GM21717 (cell line): ENCODE measurements around the gene GJC2.
"Not testable (repeated sequence)": the region's sequence is repeated elsewhere in the genome, so short reads cannot be mapped to it uniquely, and the experiment has no call there.

ENCODE experiments used
- ATAC-seq: cut with Tn5 transposase; IDR thresholded peaks from one replicate; pipeline ENCODE4 v1.9.1; 2021; ENCODE audit warnings: mild to moderate bottlenecking, moderate library complexity; ENCODE audit not compliant: unreplicated experiment

GJC2 gene

GRCh38 chr1:228149406-228150119 is at the start of gene GJC2:
GJC2 (plus strand) TSS chr1:228149930; CDS start chr1:228157759, 7,829 bp downstream.
- ATAC-seq: no peak

GRCh38 chr1:228100822-228101613 is 48.7 kb upstream of the GJC2 start:
- ATAC-seq: no peak

- no peak for ATAC-seq
Observed at GRCh38 chr1:228101614-228101993, 48.1 kb upstream of the GJC2 start.

GRCh38 chr1:228101994-228102790 is 47.5 kb upstream of the GJC2 start:
- ATAC-seq: peak; percentile 25

- ATAC-seq: peak; percentile 57
Observed at GRCh38 chr1:228102791-228103620, 46.7 kb upstream of the GJC2 start, which contains the start of gene C1orf35. C1orf35 (minus strand) TSS chr1:228103325; CDS start chr1:228103227, 98 bp downstream.

- ATAC-seq: no peak
Observed at GRCh38 chr1:228104526-228105269, 45.0 kb upstream of the GJC2 start.

DNA sequence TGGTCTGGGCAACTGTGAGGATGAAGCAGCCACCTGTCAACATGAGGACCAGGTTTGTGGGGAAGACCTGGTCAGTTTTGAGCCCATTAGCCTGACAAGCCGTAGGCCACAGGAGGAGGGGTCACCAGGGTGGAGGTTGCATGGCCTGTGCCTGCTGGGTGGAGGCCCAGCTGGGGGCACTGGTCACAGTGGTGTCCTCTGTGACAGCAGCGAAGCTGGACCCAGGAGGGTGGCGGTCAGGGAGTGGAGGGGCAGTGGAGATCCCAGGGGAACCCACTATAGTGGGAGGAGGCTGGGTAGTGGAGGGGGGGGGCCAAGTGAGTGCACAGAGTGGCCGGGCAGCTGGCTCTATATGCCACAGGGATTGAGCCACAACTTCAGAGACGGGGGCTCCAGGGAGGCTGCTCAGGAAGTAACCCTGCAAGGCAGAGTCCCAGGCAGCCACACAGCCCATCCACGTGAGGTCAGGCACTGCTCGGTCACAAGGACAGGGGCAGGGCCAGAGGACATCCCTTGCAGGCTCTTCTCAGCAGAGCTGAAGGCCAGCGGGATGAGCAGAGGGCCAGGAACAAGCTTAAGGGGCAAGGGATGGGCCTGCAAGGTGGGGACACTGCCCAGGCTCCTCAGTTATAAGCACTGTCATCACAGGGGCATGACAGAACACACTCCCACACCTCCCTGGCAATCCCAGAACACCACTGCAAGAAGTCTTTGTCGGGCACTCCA is 44.3 kb upstream of the GJC2 start:
- no peak for ATAC-seq

DNA sequence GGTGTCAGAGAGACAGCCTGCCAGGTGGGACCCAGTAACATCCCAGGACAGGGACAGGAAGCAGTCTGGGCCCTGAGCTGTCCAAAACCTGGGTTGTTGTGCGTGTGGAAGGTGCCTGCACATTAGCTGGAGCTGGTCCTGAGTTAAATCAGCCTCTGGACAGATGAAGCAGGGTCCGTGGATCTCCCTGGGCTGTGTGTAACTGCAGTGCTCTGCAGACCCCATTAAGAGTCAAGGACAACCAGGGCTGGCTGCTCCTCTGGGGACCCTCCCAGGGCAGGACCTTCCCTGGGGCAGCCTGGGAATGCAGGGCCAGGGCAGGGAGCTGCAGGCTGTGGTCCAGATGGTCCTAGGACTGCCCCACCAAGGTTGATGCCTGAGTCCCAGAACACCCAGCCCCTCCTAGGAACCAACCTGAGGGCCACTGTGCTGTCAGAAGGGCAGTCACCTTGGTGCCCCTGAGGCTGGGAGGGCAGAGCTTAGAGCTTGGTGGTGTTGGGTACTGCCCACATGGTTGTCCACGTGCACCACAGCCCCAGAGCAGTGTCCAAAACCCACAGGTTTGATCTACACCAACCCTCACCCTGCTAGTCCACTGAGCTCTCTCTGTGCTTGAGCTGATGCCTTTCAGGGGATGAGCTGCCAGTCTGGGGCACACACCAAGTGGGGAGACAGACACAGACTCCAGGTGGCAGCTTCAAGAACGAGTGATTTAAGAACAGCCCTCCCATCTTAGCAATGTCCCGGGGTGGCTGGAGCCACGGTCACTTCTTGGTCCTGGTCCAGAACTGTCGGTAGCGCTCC is 43.5 kb upstream of the GJC2 start:
- no peak for ATAC-seq

DNA sequence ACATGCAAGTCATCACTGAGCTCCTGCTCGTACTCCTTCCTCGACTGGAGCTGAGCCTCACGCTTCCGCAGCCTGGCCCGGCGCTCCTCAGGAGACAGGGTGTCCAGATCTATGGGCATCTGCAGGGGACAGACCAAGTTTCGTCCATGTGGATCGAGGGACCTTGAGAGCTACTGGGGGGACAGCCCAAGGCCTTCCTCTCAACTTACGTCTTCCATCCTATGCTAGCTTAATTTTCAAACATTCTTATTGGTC is 43.0 kb upstream of the GJC2 start:
- ATAC-seq: no peak

DNA sequence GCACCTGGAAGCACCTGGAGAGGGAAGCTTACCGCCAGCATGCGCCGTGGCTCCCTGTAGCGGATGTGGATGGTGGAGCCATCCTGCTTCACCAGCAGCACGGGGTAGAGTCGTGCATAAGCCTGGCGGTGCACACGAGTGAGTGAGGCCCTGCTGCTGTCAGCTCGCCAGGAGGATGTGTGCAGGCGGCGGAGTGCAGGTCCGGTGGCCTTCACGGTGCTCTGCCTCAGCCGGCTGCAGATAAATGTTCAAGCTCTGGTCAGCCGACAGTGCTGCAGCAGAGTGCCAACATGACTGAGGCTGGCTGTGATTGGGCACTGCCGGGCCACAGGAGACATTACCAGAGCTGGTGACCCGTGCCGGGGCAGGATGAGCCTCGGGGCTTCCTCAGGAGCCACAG is 42.1 kb upstream of the GJC2 start:
- no peak for ATAC-seq

GRCh38 chr1:228108055-228108690 is 41.6 kb upstream of the GJC2 start:
- no peak for ATAC-seq

GRCh38 chr1:228108742-228109072 is 41.0 kb upstream of the GJC2 start:
- ATAC-seq: no peak

DNA sequence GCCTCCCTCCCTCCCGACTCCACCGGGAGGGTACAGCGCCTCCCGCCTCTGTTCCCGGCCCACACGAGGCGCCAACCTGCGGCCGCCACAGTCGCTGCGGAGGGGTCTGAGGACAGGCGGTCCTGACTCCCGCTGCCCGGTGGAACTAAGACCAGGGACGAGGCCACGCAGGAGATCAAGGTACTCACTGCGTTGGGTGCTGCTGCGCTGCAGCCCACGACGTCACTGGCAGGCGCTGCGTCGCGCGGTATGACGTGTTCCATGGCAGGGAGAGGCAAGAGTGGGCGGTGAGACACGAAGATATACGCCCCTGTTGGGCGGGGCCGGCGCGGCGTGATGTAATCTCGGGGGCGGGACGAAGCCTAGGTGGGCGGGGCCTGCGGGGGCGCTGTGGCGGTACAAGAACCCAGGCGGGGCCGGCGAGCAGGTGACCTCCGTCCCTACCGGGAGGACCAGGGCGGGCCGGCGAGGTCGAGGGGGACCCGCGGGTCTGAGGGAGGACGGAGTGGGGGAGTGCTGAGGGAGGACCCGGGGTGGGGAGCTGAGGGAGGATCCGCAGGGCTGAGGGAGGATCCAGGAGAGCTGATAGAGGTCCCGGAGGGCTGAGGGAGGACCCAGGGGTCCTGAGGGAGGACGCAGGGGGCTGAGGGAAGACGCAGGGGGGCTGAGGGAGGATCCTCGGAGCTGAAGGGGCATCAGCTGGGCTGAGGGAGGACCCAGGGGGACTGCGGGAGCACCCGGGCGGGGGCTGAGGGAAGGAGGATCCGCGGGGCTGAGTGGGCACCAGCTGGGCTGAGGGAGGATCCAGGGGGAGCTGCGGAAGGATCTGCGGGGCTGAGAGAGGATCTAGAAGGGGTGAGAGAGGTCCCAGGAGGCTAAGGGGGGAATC is 40.4 kb upstream of the GJC2 start, which contains the start of gene MRPL55:
Gene MRPL55 (minus strand): TSS at position 227 of the 889 bp plus-strand sequence. CDS start 1,039 bp downstream, outside the sequence.
- ATAC-seq: peak; percentile 81

DNA sequence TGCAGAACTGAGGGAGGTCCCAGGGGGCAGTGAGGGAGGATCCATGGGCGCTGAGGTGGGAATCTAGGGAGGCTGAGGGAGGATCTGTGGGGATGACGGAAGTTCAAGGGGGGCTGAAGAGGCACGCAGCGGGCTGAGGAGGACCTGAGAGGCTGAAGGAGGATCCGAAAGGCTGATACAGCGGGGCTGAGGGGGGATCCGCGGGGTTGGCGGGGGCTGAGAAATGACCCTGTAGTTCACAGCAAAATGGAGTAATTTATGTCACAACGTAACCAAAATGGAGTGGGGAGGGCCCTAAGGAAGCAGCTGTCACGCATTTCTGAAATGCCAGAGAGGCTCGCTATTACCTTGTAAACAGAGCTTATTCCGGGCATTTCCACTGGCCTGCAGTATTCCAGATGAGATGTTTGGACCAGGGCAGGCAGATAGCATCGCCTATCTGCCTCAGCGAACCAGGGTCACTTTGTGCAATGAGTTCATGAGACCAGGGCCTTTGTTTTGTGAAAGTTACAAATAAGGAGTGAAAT is 39.7 kb upstream of the GJC2 start:
- peak; percentile 8 for ATAC-seq

DNA sequence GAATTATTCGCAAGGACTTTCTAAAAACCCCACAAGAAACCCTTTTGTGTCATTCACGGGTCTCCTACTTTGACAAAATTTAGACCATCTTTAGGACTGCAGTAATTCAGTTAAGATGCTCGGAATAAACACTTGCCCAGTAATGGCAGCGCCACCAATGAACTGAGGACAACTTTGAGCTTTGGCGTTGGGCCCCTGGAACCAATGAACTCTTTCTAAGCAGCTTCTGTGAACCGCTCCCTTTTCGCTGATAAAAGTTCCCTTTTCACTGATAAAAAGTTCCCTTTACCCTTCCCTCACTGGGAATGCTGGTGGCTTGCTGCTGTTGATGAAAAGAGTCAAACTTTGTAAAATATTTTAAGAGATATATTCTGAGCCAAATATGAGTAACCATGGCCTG is 39.2 kb upstream of the GJC2 start:
- ATAC-seq: no peak

GRCh38 chr1:228111315-228111714 is 38.4 kb upstream of the GJC2 start:
- not testable (repeated sequence) for ATAC-seq

- ATAC-seq: no peak
Observed at GRCh38 chr1:228112167-228112566, 37.6 kb upstream of the GJC2 start.
